HCT116 (cell line): ENCODE data around the gene APC2. TPM values are rescaled to one million over a fixed set of nuclear protein-coding genes. Genes with fewer than 3 reads are reported as not detected.

ENCODE experiments used
- ATAC-seq: fragments of 200-7000 bp; cut with Tn5 transposase; 2 replicates; pipeline ENCODE4 v1.9.1; 2020; ENCODE audit warnings: mild to moderate bottlenecking, moderate library complexity
- BruUV-seq: library from RNA; stranded (reverse); fragments of 400-500 nt; replicated peaks from 2 replicates; lab custom pipeline; 2021; lab: Mats Ljungman, UMichigan
- CTCF ChIA-PET: fragments of 300-600 bp; sonication (Branson Sonifier 250); formaldehyde crosslinking; loops from one replicate; lab custom pipeline; 2021; ENCODE audit warnings: antibody characterized with exemption; lab: Charles Lee
- POLR2A ChIA-PET: fragments of 300-600, 350-600 bp; sonication (Branson Sonifier 250); formaldehyde crosslinking; loops from one replicate; lab custom pipeline; 2021; ENCODE audit warnings: antibody characterized with exemption; lab: Charles Lee
- RAD21 ChIA-PET, 2 experiments: fragments of 300-600 bp; sonication (Branson Sonifier 250); formaldehyde crosslinking; loops; one replicate each; lab custom pipeline; 2023; ENCODE audit warnings: low total read pairs in 2 of 2; ENCODE audit not compliant: uncharacterized antibody in 2 of 2, unreplicated experiment in 2 of 2, low non-redundant PET in 1 of 2; lab: Charles Lee
- DNase-seq: peaks from one replicate; pipeline ENCODE4 v3.0.0-alpha.2; 2010; ENCODE audit warnings: low read depth, low spot score
- H2AFZ ChIP-seq: fragments of 200-600 bp; shearing (Covaris generic), sonication (generic); 2 replicates; pipeline ENCODE4 v1.6.1; 2017; ENCODE audit warnings: low read depth, mixed run types, mixed read lengths, antibody characterized with exemption, low read length; ENCODE audit not compliant: poor library complexity, severe bottlenecking
- H3K27ac ChIP-seq: 2 replicates; pipeline ENCODE4 v1.5.1; 2012; ENCODE audit warnings: low read depth, low read length
- H3K27me3 ChIP-seq: fragments of 200-600 bp; sonication (generic); 2 replicates; pipeline ENCODE4 v1.6.1; 2016; ENCODE audit warnings: mixed run types, low read length, mixed read lengths; ENCODE audit not compliant: insufficient read depth
- H3K36me3 ChIP-seq, 2 experiments: fragments of 200-500 bp in 1 of 2; fragments of 200-600 bp in 1 of 2; sonication (Bioruptor generic) in 1 of 2; sonication (generic) in 1 of 2; 2 replicates each; pipeline versions ENCODE4 v1.5.1 to v1.6.1; 2014 to 2016; ENCODE audit warnings: low read length in 2 of 2, inconsistent platforms in 1 of 2, mixed read lengths in 1 of 2, mixed run types in 1 of 2; ENCODE audit not compliant: insufficient read depth in 2 of 2, control insufficient read depth in 1 of 2
- H3K4me1 ChIP-seq, 2 experiments: fragments of 200-600 bp in 1 of 2; sonication (generic) in 1 of 2; 2 replicates each; pipeline versions ENCODE4 v1.5.1 to v1.6.1; 2012 to 2017; ENCODE audit warnings: low read length in 2 of 2, inconsistent platforms in 1 of 2, mild to moderate bottlenecking in 1 of 2, mixed read lengths in 1 of 2, mixed run types in 1 of 2, moderate library complexity in 1 of 2; ENCODE audit not compliant: insufficient read depth in 2 of 2, control insufficient read depth in 1 of 2
- H3K4me2 ChIP-seq: fragments of 200-600 bp; sonication (generic); 2 replicates; pipeline ENCODE4 v1.6.1; 2017; ENCODE audit warnings: mixed run types, low read length, mixed read lengths
- H3K4me3 ChIP-seq, 2 experiments: fragments of 200-600 bp in 1 of 2; sonication (generic) in 1 of 2; replicated peaks in 1 of 2; 2 replicates each; pipeline ENCODE4 v1.5.1; 2011 to 2016; ENCODE audit warnings: low read length in 2 of 2, control low read depth in 1 of 2, low read depth in 1 of 2, mild to moderate bottlenecking in 1 of 2, mixed read lengths in 1 of 2, mixed run types in 1 of 2
- H3K79me2 ChIP-seq: fragments of 200-600 bp; sonication (generic); 2 replicates; pipeline ENCODE4 v1.6.1; 2017; ENCODE audit warnings: mild to moderate bottlenecking, mixed run types, low read length, moderate library complexity, mixed read lengths; ENCODE audit not compliant: insufficient read depth
- H3K9ac ChIP-seq: fragments of 200-600 bp; sonication (generic); 2 replicates; pipeline ENCODE4 v1.6.1; 2016; ENCODE audit warnings: low read length, mixed read lengths
- H3K9me2 ChIP-seq: fragments of 200-600 bp; sonication (generic), shearing (Covaris generic); 2 replicates; pipeline ENCODE4 v1.6.1; 2017; ENCODE audit warnings: mixed run types, mild to moderate bottlenecking, moderate library complexity; ENCODE audit not compliant: insufficient read depth
- H3K9me3 ChIP-seq, 2 experiments: fragments of 200-500 bp in 1 of 2; fragments of 200-600 bp in 1 of 2; sonication (Bioruptor generic) in 1 of 2; sonication (generic) in 1 of 2; 2 replicates each; pipeline ENCODE4 v1.6.1; 2014 to 2017; ENCODE audit warnings: low read length in 2 of 2, mixed read lengths in 2 of 2, inconsistent platforms in 1 of 2, low read depth in 1 of 2, mild to moderate bottlenecking in 1 of 2, mixed run types in 1 of 2, moderate library complexity in 1 of 2; ENCODE audit not compliant: control insufficient read depth in 1 of 2, insufficient read depth in 1 of 2
- H4K20me1 ChIP-seq: fragments of 200-600 bp; sonication (generic), shearing (Covaris generic); 2 replicates; pipeline ENCODE4 v1.6.1; 2017; ENCODE audit warnings: mixed run types, mild to moderate bottlenecking, moderate library complexity; ENCODE audit not compliant: insufficient read depth
- ATF3 ChIP-seq: IDR thresholded peaks from 2 replicates; pipeline ENCODE4 v1.6.1; 2012
- CBX3 ChIP-seq: IDR thresholded peaks from 2 replicates; pipeline ENCODE4 v1.6.1; 2012; ENCODE audit warnings: low read depth
- CEBPB ChIP-seq: IDR thresholded peaks from 2 replicates; pipeline ENCODE4 v1.6.1; 2012; ENCODE audit warnings: low read depth
- CTCF ChIP-seq, 3 experiments: fragments of 200-600 bp in 1 of 3; sonication (generic) in 1 of 3; IDR thresholded peaks in 2 of 3; conservative IDR thresholded peaks in 1 of 3; 2 replicates each; pipeline ENCODE4 v1.5.1; 2012 to 2017; ENCODE audit warnings: low read depth in 2 of 3, low read length in 2 of 3, antibody characterized with exemption in 1 of 3, borderline replicate concordance in 1 of 3, control low read depth in 1 of 3, mild to moderate bottlenecking in 1 of 3, mixed read lengths in 1 of 3, mixed run types in 1 of 3, moderate library complexity in 1 of 3; ENCODE audit not compliant: insufficient read depth in 1 of 3
- EGR1 ChIP-seq: IDR thresholded peaks from 2 replicates; pipeline ENCODE4 v1.6.1; 2012; ENCODE audit warnings: low read depth
- ELF1 ChIP-seq: IDR thresholded peaks from 2 replicates; pipeline ENCODE4 v1.6.1; 2012; ENCODE audit warnings: low read depth, borderline replicate concordance
- EZH2phosphoT487 ChIP-seq: fragments of 200-600 bp; IDR thresholded peaks from 2 replicates; pipeline ENCODE4 v1.6.1; 2018; ENCODE audit warnings: antibody characterized with exemption, borderline replicate concordance
- FOSL1 ChIP-seq: IDR thresholded peaks from 2 replicates; pipeline ENCODE4 v1.6.1; 2012; ENCODE audit warnings: low read depth
- POLR2A ChIP-seq: IDR thresholded peaks from 2 replicates; pipeline ENCODE4 v1.7.0; 2011; ENCODE audit warnings: borderline replicate concordance; ENCODE audit not compliant: insufficient read depth, insufficient read length; ENCODE audit errors: extremely low read depth
- POLR2AphosphoS5 ChIP-seq: IDR thresholded peaks from 2 replicates; pipeline ENCODE4 v1.6.1; 2011; ENCODE audit warnings: mild to moderate bottlenecking, low read depth, low read length, moderate library complexity
- RAD21 ChIP-seq: IDR thresholded peaks from 2 replicates; pipeline ENCODE4 v1.6.1; 2012; ENCODE audit warnings: low read depth, mild to moderate bottlenecking
- REST ChIP-seq: IDR thresholded peaks from 2 replicates; pipeline ENCODE4 v1.6.1; 2012; ENCODE audit warnings: low read depth
- SIN3A ChIP-seq: IDR thresholded peaks from 2 replicates; pipeline ENCODE4 v1.6.1; 2012; ENCODE audit warnings: low read depth
- SP1 ChIP-seq: IDR thresholded peaks from 2 replicates; pipeline ENCODE4 v1.6.1; 2012; ENCODE audit warnings: low read depth
- SRF ChIP-seq: IDR thresholded peaks from 2 replicates; pipeline ENCODE4 v1.6.1; 2012; ENCODE audit warnings: low read depth
- TCF7L2 ChIP-seq: IDR thresholded peaks from 2 replicates; pipeline ENCODE4 v1.7.0; 2011; ENCODE audit warnings: borderline replicate concordance, inconsistent platforms; ENCODE audit not compliant: insufficient read depth, insufficient read length; ENCODE audit errors: extremely low read depth
- YY1 ChIP-seq: IDR thresholded peaks from 2 replicates; pipeline ENCODE4 v1.6.1; 2011; ENCODE audit warnings: low read length, low read depth, moderate library complexity, mild to moderate bottlenecking; ENCODE audit not compliant: insufficient replicate concordance; ENCODE audit errors: extremely low read depth
- ZBTB33 ChIP-seq: IDR thresholded peaks from 2 replicates; pipeline ENCODE4 v1.6.1; 2011; ENCODE audit warnings: mild to moderate bottlenecking, low read length, moderate library complexity; ENCODE audit not compliant: insufficient replicate concordance; ENCODE audit errors: extremely low read depth
- ZFX ChIP-seq: fragments of 450-650 bp; IDR thresholded peaks from 2 replicates; pipeline ENCODE4 v1.6.1; 2017
- intact Hi-C: fragments of 100-400 bp; cut with micrococcal nuclease; formaldehyde crosslinking; loops from 2 replicates; pipeline ENCODE4 v1.10.0; 2022
- total RNA-seq: library from RNA; stranded (reverse); gene quantifications from one replicate; pipeline ENCODE4 v1.2.1, GENCODE V29; 2021; ENCODE audit not compliant: unreplicated experiment

Gene APC2
- total RNA-seq, 1 experiment from 2014 or later: 1.6 TPM

- TF ChIP-seq POLR2A: no peak
- no peak for TF ChIP-seq TCF7L2
- TF ChIP-seq ZFX: no peak
- TF ChIP-seq CEBPB: no peak
- no peak for TF ChIP-seq POLR2AphosphoS5
- TF ChIP-seq CBX3: no peak
- TF ChIP-seq SIN3A: no peak
- no peak for TF ChIP-seq EGR1
- no peak for TF ChIP-seq ELF1
- TF ChIP-seq FOSL1: no peak
- TF ChIP-seq REST: no peak
- no peak for TF ChIP-seq ATF3
- no peak for TF ChIP-seq ZBTB33
- no peak for TF ChIP-seq SP1
- no peak for TF ChIP-seq SRF
- TF ChIP-seq YY1: no peak
- TF ChIP-seq CTCF (IDR thresholded peaks at IDR 0.05 in 2 of 3, conservative IDR thresholded peaks at IDR 0.05 in 1 of 3; ENCODE audit: borderline replicate concordance in 1 of 3, insufficient read depth in 1 of 3, low read depth in 2 of 3, low read length in 2 of 3): no peak
- no peak for TF ChIP-seq RAD21
- no peak for TF ChIP-seq EZH2phosphoT487
- peaks cover 19 to 29% of the 10 kb centered on the region in 2 experiments; a peak in 3 of 4 replicates for H3K4me1 ChIP-seq
- no peak overlapping the region for H3K27ac ChIP-seq
- RAD21 ChIA-PET: no interaction called here
- H3K4me2 ChIP-seq: no peak overlapping the region
- H2AFZ ChIP-seq: no peak overlapping the region
- POLR2A ChIA-PET: no interaction called here
- no TSS peak for BruUV-seq
- intact Hi-C loops: no loop called here
- no peak overlapping the region for H3K9ac ChIP-seq
- H3K27me3 ChIP-seq: no peaks in the 10 kb centered on the region
- no peak for DNase-seq
- peaks cover 37 to 74% of the 10 kb centered on the region in 2 experiments for H3K36me3 ChIP-seq
- no peak overlapping the region for H3K4me3 ChIP-seq
- peaks cover 96% of the 10 kb centered on the region for H3K79me2 ChIP-seq
- no peaks in the 10 kb centered on the region for H3K9me3 ChIP-seq
- peaks cover 21% of the 10 kb centered on the region; the same call in 1 of the 2 replicates for H4K20me1 ChIP-seq
- no peak for ATAC-seq
- CTCF ChIA-PET: no interaction called here
- H3K9me2 ChIP-seq: no peaks in the 10 kb centered on the region
Measured at GRCh38 chr19:1418496-1418775, 31.5 kb upstream of the APC2 start.
